Measurements from ENCODE around the gene TNFSF13.

Gene TNFSF13

GRCh38 chr17:7513850-7514419 lies 44.6 kb upstream of the TNFSF13 start:
- no peak for TF ChIP-seq CTCF (IDR thresholded peaks at IDR 0.05)
- DNase-seq (ENCODE audit: low spot score), result no peak
- H3K4me3 ChIP-seq, result no peak overlapping the region
- no peak overlapping the region for H3K27ac ChIP-seq

DNA sequence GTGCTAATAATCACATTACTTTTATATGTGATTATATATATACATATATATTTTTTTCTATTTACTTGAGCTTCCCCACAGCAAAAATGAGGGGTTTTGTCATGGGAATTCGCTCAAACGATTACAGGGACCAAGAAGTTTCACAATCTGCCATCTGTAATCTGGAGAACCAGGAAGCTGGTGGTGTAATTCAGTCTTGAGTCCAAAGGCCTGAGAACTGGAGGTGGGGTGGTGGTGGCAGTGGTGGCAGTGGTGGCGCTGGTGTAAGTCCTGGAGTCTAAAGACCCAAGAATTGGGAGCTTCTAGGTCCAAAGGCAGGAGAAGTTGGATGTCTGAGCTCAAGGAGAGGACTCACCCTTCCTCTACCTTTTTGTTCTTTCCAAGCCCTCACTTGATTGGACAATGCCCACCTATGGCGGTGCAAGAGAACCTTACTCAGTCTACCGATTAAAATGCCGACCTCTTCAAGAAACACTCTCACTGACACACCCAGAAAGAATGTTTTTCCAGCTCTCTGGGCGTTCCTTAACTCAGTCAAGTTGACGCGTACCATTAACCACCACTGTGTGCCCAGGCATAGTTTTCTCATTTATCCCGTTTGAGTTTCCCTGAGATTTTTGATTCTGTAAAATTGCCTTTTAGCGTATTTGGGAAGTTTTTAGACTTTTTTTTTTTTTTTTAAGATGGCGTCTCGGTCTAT lies 42.5 kb upstream of the TNFSF13 start:
- TF ChIP-seq CTCF (IDR thresholded peaks at IDR 0.05), result no peak
- no peak for DNase-seq (ENCODE audit: low spot score)
- Histone ChIP-seq H3K27ac (no peak overlapping the region), H3K4me3 (no peak overlapping the region)

DNA sequence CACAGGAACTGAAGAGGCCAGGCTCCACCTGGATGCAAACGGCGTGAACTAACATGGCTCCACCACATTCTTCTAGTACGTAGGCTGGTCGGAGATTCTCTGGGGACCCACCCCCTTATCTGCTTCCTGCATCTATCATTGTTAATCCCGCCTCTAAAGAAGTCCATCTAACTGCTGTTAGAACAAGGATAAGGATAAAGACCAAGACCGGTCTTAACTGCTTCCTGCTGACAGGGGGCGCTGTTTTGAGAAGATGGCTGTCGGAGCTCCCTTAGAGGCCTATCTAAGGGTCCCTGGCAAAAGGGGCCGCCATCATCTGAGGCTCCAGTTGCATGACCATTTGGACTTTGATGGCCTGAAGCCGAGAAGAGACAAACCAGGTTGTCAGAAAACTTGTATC lies 35.5 kb upstream of the TNFSF13 start:
- no peak for TF ChIP-seq CTCF (IDR thresholded peaks at IDR 0.05)
- H3K27ac ChIP-seq, result no peak overlapping the region
- no peak for DNase-seq (ENCODE audit: low spot score)
- H3K4me3 ChIP-seq, result no peak overlapping the region

DNA sequence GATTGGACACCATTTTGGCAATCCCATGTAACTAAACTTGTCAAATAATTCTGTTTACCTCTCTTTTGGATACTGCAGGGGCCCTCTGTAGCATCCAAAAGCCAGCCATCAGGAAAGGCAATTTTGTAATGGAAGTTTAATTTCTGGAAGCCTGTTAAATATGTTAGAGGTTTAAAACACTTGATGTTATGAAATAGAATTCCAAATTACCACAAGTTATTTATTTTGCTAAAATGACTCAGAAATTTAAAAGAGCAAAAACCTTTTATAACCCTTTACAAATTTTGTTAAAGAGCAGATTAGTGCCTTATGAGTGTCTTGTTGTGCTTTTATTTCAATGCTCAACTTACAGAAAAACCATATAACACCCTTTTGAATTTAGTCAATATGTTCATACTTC lies 29.7 kb upstream of the TNFSF13 start:
- Histone ChIP-seq H3K27ac (no peak overlapping the region), H3K4me3 (no peak overlapping the region)
- TF ChIP-seq CTCF (IDR thresholded peaks at IDR 0.05), result no peak
- DNase-seq (ENCODE audit: low spot score), result no peak

GRCh38 chr17:7530023-7530900 lies 28.3 kb upstream of the TNFSF13 start:
- no peak for TF ChIP-seq CTCF (IDR thresholded peaks at IDR 0.05)
- no peak for DNase-seq (ENCODE audit: low spot score)
- Histone ChIP-seq H3K27ac (no peak overlapping the region), H3K4me3 (no peak overlapping the region)

DNA sequence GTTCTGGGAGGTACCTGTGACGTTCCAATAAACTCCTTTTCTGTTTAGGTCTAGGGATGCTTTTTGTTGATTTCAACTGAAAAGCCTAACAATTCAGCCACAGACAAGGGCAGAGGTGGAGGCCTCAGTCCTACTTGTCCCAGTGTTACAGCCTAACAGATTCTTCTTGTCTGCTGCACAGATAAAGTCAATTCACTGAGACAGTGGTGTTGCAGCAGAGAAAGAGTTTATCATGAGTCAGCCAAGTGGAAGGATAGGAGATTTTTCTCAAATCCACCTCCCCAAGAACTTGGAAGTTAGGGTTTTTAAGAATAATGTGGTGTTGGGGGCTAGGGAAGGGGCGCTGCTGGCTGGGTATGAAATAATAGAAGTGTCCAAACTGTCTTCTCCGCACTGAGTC lies 20.5 kb upstream of the TNFSF13 start:
- DNase-seq (ENCODE audit: low spot score), result no peak
- Histone ChIP-seq H3K27ac (no peak overlapping the region), H3K4me3 (no peak overlapping the region)
- no peak for TF ChIP-seq CTCF (IDR thresholded peaks at IDR 0.05)

All from coronary artery (tissue), 2 donors.